ENCODE measurements around the gene KIF3A. TPM values are rescaled to one million over a fixed set of nuclear protein-coding genes. Genes with fewer than 3 reads are reported as not detected.

KIF3A gene
- polyA plus RNA-seq, 1 of the 3 experiments (the other 2 are of a cell fraction): 5.1 TPM

DNA sequence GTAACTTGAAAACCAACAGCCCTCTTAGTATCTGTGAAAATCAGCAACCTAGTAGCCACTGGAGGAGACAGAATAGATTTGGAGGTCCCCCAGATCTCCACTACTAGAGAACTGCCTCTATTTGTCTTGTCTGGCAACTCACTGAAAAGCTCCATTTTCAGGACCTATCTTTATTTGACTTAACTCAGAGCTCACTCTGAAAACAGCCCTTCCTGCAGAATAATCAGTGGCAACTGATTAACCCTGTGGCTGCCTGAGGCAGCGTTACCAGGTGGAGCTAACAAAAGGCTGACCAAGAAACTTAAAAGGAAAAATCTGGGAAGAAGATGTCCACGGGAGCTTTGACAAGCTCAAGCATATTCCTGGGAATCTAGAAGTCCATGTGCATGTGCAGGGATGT is 89.9 kb downstream of the KIF3A start (continued):
- TF ChIP-seq, protein P1, sequence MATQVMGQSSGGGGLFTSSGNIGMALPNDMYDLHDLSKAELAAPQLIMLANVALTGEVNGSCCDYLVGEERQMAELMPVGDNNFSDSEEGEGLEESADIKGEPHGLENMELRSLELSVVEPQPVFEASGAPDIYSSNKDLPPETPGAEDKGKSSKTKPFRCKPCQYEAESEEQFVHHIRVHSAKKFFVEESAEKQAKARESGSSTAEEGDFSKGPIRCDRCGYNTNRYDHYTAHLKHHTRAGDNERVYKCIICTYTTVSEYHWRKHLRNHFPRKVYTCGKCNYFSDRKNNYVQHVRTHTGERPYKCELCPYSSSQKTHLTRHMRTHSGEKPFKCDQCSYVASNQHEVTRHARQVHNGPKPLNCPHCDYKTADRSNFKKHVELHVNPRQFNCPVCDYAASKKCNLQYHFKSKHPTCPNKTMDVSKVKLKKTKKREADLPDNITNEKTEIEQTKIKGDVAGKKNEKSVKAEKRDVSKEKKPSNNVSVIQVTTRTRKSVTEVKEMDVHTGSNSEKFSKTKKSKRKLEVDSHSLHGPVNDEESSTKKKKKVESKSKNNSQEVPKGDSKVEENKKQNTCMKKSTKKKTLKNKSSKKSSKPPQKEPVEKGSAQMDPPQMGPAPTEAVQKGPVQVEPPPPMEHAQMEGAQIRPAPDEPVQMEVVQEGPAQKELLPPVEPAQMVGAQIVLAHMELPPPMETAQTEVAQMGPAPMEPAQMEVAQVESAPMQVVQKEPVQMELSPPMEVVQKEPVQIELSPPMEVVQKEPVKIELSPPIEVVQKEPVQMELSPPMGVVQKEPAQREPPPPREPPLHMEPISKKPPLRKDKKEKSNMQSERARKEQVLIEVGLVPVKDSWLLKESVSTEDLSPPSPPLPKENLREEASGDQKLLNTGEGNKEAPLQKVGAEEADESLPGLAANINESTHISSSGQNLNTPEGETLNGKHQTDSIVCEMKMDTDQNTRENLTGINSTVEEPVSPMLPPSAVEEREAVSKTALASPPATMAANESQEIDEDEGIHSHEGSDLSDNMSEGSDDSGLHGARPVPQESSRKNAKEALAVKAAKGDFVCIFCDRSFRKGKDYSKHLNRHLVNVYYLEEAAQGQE (IDR thresholded peaks at IDR 0.05; ENCODE audit: low read depth, low read length): no peak
- TF ChIP-seq USF2 (IDR thresholded peaks at IDR 0.05; ENCODE audit: borderline replicate concordance, low read depth, low read length) (no peak), GABPA (IDR thresholded peaks at IDR 0.05; ENCODE audit: low read depth) (no peak)

DNA sequence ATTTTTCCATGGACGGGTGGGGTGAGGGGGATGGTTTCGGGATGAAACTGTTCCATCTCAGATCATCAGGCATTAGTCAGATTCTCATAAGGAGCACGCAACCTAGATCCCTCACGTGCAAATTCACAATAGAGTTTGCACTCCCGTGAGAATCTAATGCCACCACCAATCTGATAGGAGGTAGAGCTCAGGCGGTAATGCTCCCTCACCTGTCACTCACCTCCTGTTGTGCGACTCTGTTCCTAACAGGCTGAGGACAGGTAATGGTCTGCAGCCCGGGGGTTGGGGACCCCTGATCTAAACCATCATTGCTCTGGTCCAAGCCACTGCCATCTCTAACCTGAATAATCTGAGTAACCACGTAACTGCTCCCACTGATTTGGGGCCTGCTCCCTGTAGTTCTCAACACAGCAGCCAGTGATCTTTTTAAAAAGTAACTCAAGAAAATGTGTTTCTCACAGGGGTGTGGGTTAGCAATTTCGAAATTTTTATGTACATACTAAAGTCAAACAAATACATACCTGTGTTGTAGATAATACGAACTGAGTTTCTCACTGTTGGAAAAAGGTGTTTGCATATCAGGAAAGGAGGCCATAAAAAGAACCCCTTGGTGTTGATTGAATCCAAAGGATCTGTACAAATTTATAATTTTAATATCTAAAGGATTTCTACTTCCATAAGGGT is 90.6 kb downstream of the KIF3A start:
- Histone ChIP-seq H3K36me3 (replicated peaks in 1 of 2; ENCODE audit: control insufficient read depth in 1 of 2, insufficient read depth in 2 of 2, low read length in 1 of 2) (peaks cover 11 to 24% of the 10 kb centered on the region in 2 experiments), H3K4me3 (ENCODE audit: low read depth in 2 of 2, low read length in 1 of 2) (no peak overlapping the region), H3K9me3 (no peaks in the 10 kb centered on the region), H3K4me1 (ENCODE audit: control insufficient read depth in 1 of 2, insufficient read depth in 2 of 2, low read depth in 1 of 2, low read length in 1 of 2) (no peaks in the 10 kb centered on the region), H3K9ac (no peak overlapping the region), H4K20me1 (ENCODE audit: insufficient read depth) (no peaks in the 10 kb centered on the region), H3K79me2 (ENCODE audit: insufficient read depth) (no peaks in the 10 kb centered on the region), H3K27ac (ENCODE audit: low read depth in 2 of 2, low read length in 1 of 2) (no peak overlapping the region), H3K27me3 (ENCODE audit: insufficient read depth) (no peaks in the 10 kb centered on the region), H2AFZ (ENCODE audit: low read depth) (no peak overlapping the region), H3F3A (replicated peaks; ENCODE audit: insufficient read depth) (no peaks in the 10 kb centered on the region), H3K4me2 (no peak overlapping the region), H3K9me2 (no peaks in the 10 kb centered on the region)
- 93% methylated on average over 11 of the region's 11 CpGs for WGBS (ENCODE audit: low lambda C conversion rate)
- ChIA-PET CTCF (no interaction called here), POLR2A (no interaction called here)
- DNase-seq: no peak
- no peak for TF ChIP-seq USF2 (IDR thresholded peaks at IDR 0.05; ENCODE audit: borderline replicate concordance, low read depth, low read length)
- TF ChIP-seq RFX5 (IDR thresholded peaks at IDR 0.05; ENCODE audit: low read length): no peak
- TF ChIP-seq FOXM1 (IDR thresholded peaks at IDR 0.05; ENCODE audit: low read depth): no peak
- no peak for TF ChIP-seq SMC3 (IDR thresholded peaks at IDR 0.05; ENCODE audit: low read depth, low read length)
- no peak for TF ChIP-seq FOSL2 (IDR thresholded peaks at IDR 0.05; ENCODE audit: borderline replicate concordance, low read depth)
- no peak for TF ChIP-seq JUND (IDR thresholded peaks at IDR 0.05)
- TF ChIP-seq USF1 (IDR thresholded peaks at IDR 0.05; ENCODE audit: borderline replicate concordance, low read depth): no peak
- TF ChIP-seq, protein P1 (IDR thresholded peaks at IDR 0.05; ENCODE audit: low read depth, low read length): no peak
- TF ChIP-seq MXI1 (IDR thresholded peaks at IDR 0.05; ENCODE audit: low read depth, low read length): no peak
- no peak for TF ChIP-seq ZBTB33 (IDR thresholded peaks at IDR 0.05; ENCODE audit: borderline replicate concordance, low read depth)
- no peak for TF ChIP-seq NRF1 (IDR thresholded peaks at IDR 0.05; ENCODE audit: low read depth, low read length)
- no peak for TF ChIP-seq RAD21 (IDR thresholded peaks at IDR 0.05; ENCODE audit: low read length)
- no peak for TF ChIP-seq PBX3 (IDR thresholded peaks at IDR 0.05)
- TF ChIP-seq ELF1 (IDR thresholded peaks at IDR 0.05): no peak
- no peak for TF ChIP-seq SIN3A (IDR thresholded peaks at IDR 0.05; ENCODE audit: borderline replicate concordance, low read depth, low read length)
- no peak for TF ChIP-seq EP300 (IDR thresholded peaks at IDR 0.05; ENCODE audit: borderline replicate concordance in 1 of 2, low read depth in 1 of 2, low read length in 1 of 2)

Measured in SK-N-SH (cell line).